OCI-LY7 (cell line): Measurements from ENCODE around the gene MARS1.
"Not testable (repeated sequence)": the region's sequence is repeated elsewhere in the genome, so short reads cannot be mapped to it uniquely, and the experiment has no call there.

Experiments used
- CTCF ChIP-seq: fragments of 200-600 bp; sonication (generic); conservative IDR thresholded peaks from 2 replicates; pipeline ENCODE4 v1.5.1; 2014; ENCODE audit warnings: mild to moderate bottlenecking, antibody characterized with exemption, low read length, moderate library complexity, mixed read lengths
- EZH2phosphoT487 ChIP-seq: fragments of 200-600 bp; sonication (generic); IDR thresholded peaks from 2 replicates; pipeline ENCODE4 v1.6.1; 2018; ENCODE audit warnings: low read depth, borderline replicate concordance, mild to moderate bottlenecking, mixed run types, antibody characterized with exemption, low read length, moderate library complexity, mixed read lengths

GRCh38 chr12:57502311-57502969 is 14.6 kb downstream of the MARS1 start:
- TF ChIP-seq CTCF, EZH2phosphoT487: not testable (repeated sequence)
